Measurements from ENCODE around the gene TMC2. TPM values are rescaled to one million over a fixed set of nuclear protein-coding genes. Genes with fewer than 3 reads are reported as not detected.

TMC2 gene
- polyA plus RNA-seq, 3 donors: not detected

- Histone ChIP-seq H3K9ac (ENCODE audit: insufficient read depth, low read length, poor library complexity, severe bottlenecking) (no peak overlapping the region), H3K4me1 (ENCODE audit: control insufficient read depth in 1 of 2, insufficient read depth in 2 of 2, low read length in 2 of 2) (peaks cover 13 to 19% of the 10 kb centered on the region in 2 donors), H3K27me3 (ENCODE audit: control insufficient read depth in 2 of 2, insufficient read depth in 2 of 2, low read length in 2 of 2) (no peaks in the 10 kb centered on the region), H3K9me3 (replicated peaks in 1 of 2; ENCODE audit: control insufficient read depth in 1 of 2, insufficient read depth in 1 of 2, low read length in 2 of 2) (no peaks in the 10 kb centered on the region), H3K36me3 (replicated peaks in 1 of 2; ENCODE audit: control insufficient read depth in 1 of 2, insufficient read depth in 2 of 2, low read length in 2 of 2) (peaks cover 82 to 88% of the 10 kb centered on the region in 2 donors), H3K4me2 (replicated peaks; ENCODE audit: extremely low read depth, low read length, poor library complexity, severe bottlenecking) (no peak overlapping the region), H3K4me3 (replicated peaks in 1 of 3; ENCODE audit: low read depth in 2 of 3, low read length in 3 of 3) (no peak overlapping the region), H3K79me2 (ENCODE audit: insufficient read depth, low read length) (peaks cover 41% of the 10 kb centered on the region), H4K20me1 (ENCODE audit: insufficient read depth, low read length) (peaks cover 47% of the 10 kb centered on the region), H3K27ac (ENCODE audit: low read depth in 1 of 2, low read length in 2 of 2) (no peak overlapping the region), H2AFZ (ENCODE audit: insufficient read depth, low read depth, low read length, poor library complexity, severe bottlenecking) (no peak overlapping the region)
- no peak for DNase-seq
- TF ChIP-seq CTCF (IDR thresholded peaks at IDR 0.05): no peak
- Mint-ChIP-seq H3K27me3 (ENCODE audit: low read depth in 3 of 3) (peaks cover 0 to 2% (median 0%) of the 10 kb centered on the region in 3 donors), H3K4me3 (no peak overlapping the region), H3K27ac (peak overlapping the region in 3 of 7 donors; percentile 51 to 78 (median 62)), H3K36me3 (peaks cover 83 to 90% of the 10 kb centered on the region in 2 donors), H3K9me3 (no peaks in the 10 kb centered on the region), H3K4me1 (peaks cover 18% of the 10 kb centered on the region)
- intact Hi-C loops (cut with micrococcal nuclease): no loop called here
- WGBS (ENCODE audit: insufficient coverage): 80% methylated on average over 1 of the region's 5 CpGs
Observed at GRCh38 chr20:2657674-2658073, 121.3 kb downstream of the TMC2 start.

GRCh38 chr20:2658414-2659354 is 122.3 kb downstream of the TMC2 start:
- no peak overlapping the region for H3K27ac ChIP-seq (ENCODE audit: low read depth in 1 of 2, low read length in 2 of 2)
- no peak overlapping the region for H3K4me2 ChIP-seq (replicated peaks; ENCODE audit: extremely low read depth, low read length, poor library complexity, severe bottlenecking)
- peaks cover 41% of the 10 kb centered on the region for H3K79me2 ChIP-seq (ENCODE audit: insufficient read depth, low read length)
- Mint-ChIP-seq H3K9me3 (peaks cover 0 to 2% (median 0%) of the 10 kb centered on the region in 7 donors), H3K27me3 (ENCODE audit: low read depth in 3 of 3) (peaks cover 0 to 2% (median 0%) of the 10 kb centered on the region in 3 donors), H3K4me1 (peaks cover 18% of the 10 kb centered on the region), H3K4me3 (no peak overlapping the region), H3K27ac (peak overlapping the region in 2 of 7 donors; percentile 6 to 54), H3K36me3 (peaks cover 83 to 95% of the 10 kb centered on the region in 2 donors)
- no peak overlapping the region for H3K4me3 ChIP-seq (replicated peaks in 1 of 3; ENCODE audit: low read depth in 2 of 3, low read length in 3 of 3)
- DNase-seq: no peak
- H3K9me3 ChIP-seq (replicated peaks in 1 of 2; ENCODE audit: control insufficient read depth in 1 of 2, insufficient read depth in 1 of 2, low read length in 2 of 2): no peaks in the 10 kb centered on the region
- peaks cover 82 to 88% of the 10 kb centered on the region in 2 donors for H3K36me3 ChIP-seq (replicated peaks in 1 of 2; ENCODE audit: control insufficient read depth in 1 of 2, insufficient read depth in 2 of 2, low read length in 2 of 2)
- H4K20me1 ChIP-seq (ENCODE audit: insufficient read depth, low read length): peaks cover 38% of the 10 kb centered on the region
- intact Hi-C loops (cut with micrococcal nuclease): no loop called here
- TF ChIP-seq CTCF (IDR thresholded peaks at IDR 0.05): no peak
- H3K4me1 ChIP-seq (ENCODE audit: control insufficient read depth in 1 of 2, insufficient read depth in 2 of 2, low read length in 2 of 2): peaks cover 12 to 17% of the 10 kb centered on the region in 2 donors
- no peak overlapping the region for H2AFZ ChIP-seq (ENCODE audit: insufficient read depth, low read depth, low read length, poor library complexity, severe bottlenecking)
- 91% methylated on average over 11 of the region's 13 CpGs for WGBS (ENCODE audit: insufficient coverage)
- no peak overlapping the region for H3K9ac ChIP-seq (ENCODE audit: insufficient read depth, low read length, poor library complexity, severe bottlenecking)
- no peaks in the 10 kb centered on the region for H3K27me3 ChIP-seq (ENCODE audit: control insufficient read depth in 2 of 2, insufficient read depth in 2 of 2, low read length in 2 of 2)
